Stimulated activated CD4-positive, alpha-beta T cell treated with anti-CD3 and anti-CD28 coated beads, Interleukin-4, amount 100 ng/mL, for 4 hours (primary cell): ENCODE data around the gene ACSS3.

Experiments used
- DNase-seq, 2 experiments: peaks; one replicate each; pipeline ENCODE4 v3.0.0-alpha.2; 2020

ACSS3 gene

GRCh38 chr12:81231574-81232368, 153.9 kb downstream of the ACSS3 start:
- DNase-seq = no peak

- DNase-seq = no peak
These were observed 167.6 kb downstream of the ACSS3 start for GRCh38 chr12:81245458-81245857.

GRCh38 chr12:81245907-81246570, 168.2 kb downstream of the ACSS3 start:
- no peak for DNase-seq

GRCh38 chr12:81249976-81250375, 172.1 kb downstream of the ACSS3 start:
- DNase-seq = no peak

GRCh38 chr12:81252228-81252627, 174.3 kb downstream of the ACSS3 start:
- DNase-seq = no peak

- DNase-seq = no peak
These were observed 175.5 kb downstream of the ACSS3 start for GRCh38 chr12:81253360-81253759.

- no peak for DNase-seq
These were observed 177.6 kb downstream of the ACSS3 start for GRCh38 chr12:81255456-81255855.

GRCh38 chr12:81255947-81256346, 178.1 kb downstream of the ACSS3 start:
- DNase-seq = no peak

- no peak for DNase-seq
These were observed 180.2 kb downstream of the ACSS3 start for GRCh38 chr12:81257947-81258551.

- DNase-seq = no peak
These were observed 181.5 kb downstream of the ACSS3 start for GRCh38 chr12:81259360-81259759.

- DNase-seq = no peak
These were observed 183.8 kb downstream of the ACSS3 start for GRCh38 chr12:81261508-81262207.

GRCh38 chr12:81263072-81263471, 185.2 kb downstream of the ACSS3 start:
- no peak for DNase-seq

GRCh38 chr12:81270385-81270784, 192.5 kb downstream of the ACSS3 start:
- DNase-seq = no peak

GRCh38 chr12:81274637-81275529, 197.0 kb downstream of the ACSS3 start:
- DNase-seq = no peak

- no peak for DNase-seq
These were observed 206.3 kb downstream of the ACSS3 start for GRCh38 chr12:81284137-81284536.

GRCh38 chr12:81288651-81289050, 210.8 kb downstream of the ACSS3 start:
- DNase-seq = no peak

- DNase-seq = no peak
These were observed 216.7 kb downstream of the ACSS3 start for GRCh38 chr12:81294325-81295190.

GRCh38 chr12:81295251-81295650, 217.4 kb downstream of the ACSS3 start:
- DNase-seq = no peak

GRCh38 chr12:81296556-81297305, 218.9 kb downstream of the ACSS3 start:
- no peak for DNase-seq

- no peak for DNase-seq
These were observed 219.7 kb downstream of the ACSS3 start for GRCh38 chr12:81297601-81298000.

- DNase-seq = no peak
These were observed 222.6 kb downstream of the ACSS3 start for GRCh38 chr12:81300454-81300853.
